Measurements from ENCODE around the gene TMEM181.
"Not testable (repeated sequence)": the region's sequence is repeated elsewhere in the genome, so short reads cannot be mapped to it uniquely, and the experiment has no call there.

TMEM181 gene, protein sequence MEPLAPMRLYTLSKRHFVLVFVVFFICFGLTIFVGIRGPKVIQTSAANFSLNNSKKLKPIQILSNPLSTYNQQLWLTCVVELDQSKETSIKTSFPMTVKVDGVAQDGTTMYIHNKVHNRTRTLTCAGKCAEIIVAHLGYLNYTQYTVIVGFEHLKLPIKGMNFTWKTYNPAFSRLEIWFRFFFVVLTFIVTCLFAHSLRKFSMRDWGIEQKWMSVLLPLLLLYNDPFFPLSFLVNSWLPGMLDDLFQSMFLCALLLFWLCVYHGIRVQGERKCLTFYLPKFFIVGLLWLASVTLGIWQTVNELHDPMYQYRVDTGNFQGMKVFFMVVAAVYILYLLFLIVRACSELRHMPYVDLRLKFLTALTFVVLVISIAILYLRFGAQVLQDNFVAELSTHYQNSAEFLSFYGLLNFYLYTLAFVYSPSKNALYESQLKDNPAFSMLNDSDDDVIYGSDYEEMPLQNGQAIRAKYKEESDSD

DNA sequence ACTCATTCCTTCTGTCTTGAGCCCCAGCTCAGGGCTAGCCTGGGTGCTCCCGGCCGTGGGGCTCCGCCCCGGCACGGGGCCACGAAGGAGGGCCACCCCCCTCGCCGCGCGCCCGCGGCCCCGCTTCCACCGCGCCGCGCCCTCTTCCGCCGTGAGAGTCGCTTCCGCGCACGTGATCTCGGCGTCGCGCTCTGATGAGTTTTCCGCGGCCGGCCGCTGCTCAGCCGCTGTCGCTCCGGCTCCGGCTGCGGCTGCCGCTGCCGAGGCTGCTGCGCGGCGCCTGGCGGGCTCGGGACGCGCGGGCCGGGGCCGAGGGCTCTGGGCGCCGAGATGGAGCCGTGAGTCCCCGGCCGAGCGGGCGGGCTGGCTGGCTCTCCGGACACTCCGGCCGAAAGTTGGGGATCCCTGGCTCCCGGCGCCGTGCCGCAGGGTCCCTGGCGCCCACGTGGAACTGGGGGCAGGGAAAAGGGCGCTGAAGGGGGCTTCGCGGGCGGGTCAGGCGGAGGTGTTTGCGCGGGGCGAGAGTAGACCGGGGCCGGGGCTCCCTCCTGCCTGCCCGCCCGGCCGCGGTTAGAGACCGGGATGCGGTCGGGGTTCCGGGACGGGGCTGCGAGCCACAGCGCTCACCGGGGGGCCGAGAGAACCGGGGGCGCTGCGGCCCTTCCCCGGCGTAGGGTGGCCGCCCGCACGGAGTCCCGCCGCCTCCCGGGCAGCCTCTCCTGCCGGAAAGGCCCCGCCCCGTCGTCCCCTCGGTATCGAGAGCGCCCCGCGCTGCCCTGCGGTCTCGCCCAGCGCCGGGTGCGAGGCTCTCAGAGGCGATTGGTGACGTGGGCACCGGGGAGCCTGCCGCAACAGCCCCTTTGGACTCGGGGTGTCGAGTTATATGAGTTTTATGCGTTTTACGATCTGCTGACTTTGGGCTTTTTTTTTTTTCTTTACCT lies at the start of gene TMEM181:
TSS of gene TMEM181 (plus strand) at position 197 of the 941 bp plus-strand sequence. CDS start at position 331, 134 bp downstream.
- FAIRE-seq, result peak; percentile 48
- DNase-seq (ENCODE audit: low spot score), result peak; percentile 93

DNA sequence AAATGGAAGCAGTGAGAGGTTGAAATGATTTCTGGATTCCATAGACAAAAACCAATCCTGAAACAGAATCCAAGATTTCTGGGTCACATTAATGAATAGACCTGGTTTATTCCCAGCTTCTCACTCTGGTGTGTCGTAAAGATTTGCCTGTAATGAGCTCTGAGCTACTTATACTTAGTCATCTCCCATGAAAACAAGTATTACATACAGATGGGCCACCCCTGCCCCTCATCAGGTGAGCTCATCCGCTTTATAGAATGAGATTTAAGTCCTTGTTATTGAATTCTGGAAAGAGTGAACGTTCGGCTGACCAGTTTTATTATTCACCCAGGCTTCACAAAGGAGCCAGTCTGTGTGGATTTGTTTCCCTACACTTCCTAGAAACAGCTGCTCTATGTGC lies 47.1 kb upstream of the TMEM181 start:
- no peak for DNase-seq (ENCODE audit: low spot score)
- FAIRE-seq, result no peak

DNA sequence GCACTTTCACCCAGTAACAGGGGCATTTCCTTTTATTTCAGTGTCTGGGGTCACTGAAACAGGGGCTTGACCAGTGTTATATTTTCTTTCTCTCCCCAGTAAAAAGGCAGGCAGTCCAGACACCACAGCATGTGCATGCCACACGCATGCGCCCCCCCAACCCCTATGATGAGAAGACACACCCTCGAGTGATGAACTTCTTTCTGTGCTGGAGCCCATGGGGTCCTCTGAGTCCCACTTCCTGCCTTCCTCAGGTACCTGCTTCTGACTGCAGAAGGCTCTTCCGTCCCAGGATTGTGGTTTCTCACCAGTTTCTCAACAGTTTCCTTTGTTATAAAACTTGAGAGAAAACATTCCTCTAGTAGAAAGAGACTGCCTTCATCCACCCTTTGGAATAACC lies 45.7 kb upstream of the TMEM181 start:
- DNase-seq (ENCODE audit: low spot score) (no peak), FAIRE-seq (no peak)

DNA sequence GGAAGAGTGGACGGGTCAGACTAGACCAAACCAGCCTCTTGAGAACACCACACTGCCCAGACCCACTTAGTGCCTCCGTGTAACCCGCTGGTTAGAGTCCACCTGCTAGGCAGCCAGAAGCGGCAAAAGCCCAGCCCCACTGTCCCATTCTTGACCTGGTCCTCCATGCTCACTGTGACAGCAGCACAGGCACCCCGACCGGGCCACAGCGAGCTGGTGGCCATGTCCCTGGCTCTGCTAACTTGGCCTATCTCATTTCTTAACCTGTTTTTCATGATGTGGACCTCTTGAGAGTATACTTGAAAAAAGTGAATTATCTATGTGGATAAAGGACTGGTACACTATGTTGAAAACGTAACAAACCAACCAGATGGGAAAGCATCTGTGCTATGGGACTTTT lies 44.9 kb upstream of the TMEM181 start:
- FAIRE-seq (no peak), DNase-seq (ENCODE audit: low spot score) (no peak)

DNA sequence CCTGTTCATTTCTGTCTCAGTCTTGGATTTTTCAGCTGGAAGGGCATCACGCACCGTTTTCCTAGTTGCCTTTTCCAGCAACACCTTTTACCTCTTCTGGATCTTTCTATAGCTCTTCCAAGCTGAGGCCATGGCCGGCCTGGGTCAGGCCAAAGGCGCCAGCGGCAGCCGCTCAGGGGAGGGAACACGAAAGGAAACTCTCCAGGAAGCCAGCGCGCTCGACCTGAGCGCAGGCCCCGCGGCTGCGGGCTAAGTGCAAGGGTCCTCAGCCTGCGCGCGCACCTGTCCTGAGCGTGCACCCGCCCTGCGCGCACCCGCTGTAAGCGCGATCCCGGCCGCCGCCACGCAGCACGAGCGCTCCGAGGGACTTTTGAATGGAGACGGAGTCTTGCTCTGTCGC lies 43.8 kb upstream of the TMEM181 start:
- no peak for FAIRE-seq
- no peak for DNase-seq (ENCODE audit: low spot score)

DNA sequence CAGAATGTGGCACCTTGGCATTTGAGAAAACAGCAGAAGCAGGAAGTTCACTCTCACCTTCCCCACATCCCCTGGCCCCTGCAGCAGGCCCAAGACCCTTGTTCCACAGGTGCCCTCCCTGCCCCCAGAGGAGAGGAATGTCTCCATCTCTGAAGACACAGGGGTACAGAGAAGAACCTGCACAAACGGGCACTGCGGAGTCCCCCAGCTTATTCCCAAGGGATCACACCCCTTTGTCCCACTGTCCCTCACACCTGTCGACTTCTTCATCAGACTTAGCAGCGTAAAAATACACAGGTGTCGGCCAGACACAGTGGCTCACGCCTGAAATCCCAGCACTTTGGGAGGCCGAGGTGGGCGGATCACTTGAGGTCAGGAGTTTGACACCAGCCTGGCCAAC lies 42.9 kb upstream of the TMEM181 start:
- FAIRE-seq, result no peak
- no peak for DNase-seq (ENCODE audit: low spot score)

DNA sequence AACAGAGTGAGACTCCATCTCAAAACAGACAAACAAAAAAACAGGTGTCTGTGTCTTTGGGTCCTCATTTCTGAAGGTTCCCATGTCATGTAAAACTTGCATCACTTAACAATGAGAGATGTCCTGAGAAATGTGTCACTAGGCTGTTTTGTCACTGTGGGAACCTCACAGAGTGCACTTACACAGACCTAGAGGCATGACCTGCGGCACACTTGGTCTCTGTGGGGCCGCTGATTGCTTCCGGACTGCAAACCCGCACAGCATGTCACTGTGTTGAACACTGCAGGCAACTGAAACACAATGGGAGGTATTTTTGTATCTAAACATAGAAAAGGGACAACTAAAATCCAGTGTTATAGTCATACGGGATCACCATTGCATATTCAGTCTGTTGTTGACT lies 42.3 kb upstream of the TMEM181 start:
- no peak for FAIRE-seq
- no peak for DNase-seq (ENCODE audit: low spot score)

DNA sequence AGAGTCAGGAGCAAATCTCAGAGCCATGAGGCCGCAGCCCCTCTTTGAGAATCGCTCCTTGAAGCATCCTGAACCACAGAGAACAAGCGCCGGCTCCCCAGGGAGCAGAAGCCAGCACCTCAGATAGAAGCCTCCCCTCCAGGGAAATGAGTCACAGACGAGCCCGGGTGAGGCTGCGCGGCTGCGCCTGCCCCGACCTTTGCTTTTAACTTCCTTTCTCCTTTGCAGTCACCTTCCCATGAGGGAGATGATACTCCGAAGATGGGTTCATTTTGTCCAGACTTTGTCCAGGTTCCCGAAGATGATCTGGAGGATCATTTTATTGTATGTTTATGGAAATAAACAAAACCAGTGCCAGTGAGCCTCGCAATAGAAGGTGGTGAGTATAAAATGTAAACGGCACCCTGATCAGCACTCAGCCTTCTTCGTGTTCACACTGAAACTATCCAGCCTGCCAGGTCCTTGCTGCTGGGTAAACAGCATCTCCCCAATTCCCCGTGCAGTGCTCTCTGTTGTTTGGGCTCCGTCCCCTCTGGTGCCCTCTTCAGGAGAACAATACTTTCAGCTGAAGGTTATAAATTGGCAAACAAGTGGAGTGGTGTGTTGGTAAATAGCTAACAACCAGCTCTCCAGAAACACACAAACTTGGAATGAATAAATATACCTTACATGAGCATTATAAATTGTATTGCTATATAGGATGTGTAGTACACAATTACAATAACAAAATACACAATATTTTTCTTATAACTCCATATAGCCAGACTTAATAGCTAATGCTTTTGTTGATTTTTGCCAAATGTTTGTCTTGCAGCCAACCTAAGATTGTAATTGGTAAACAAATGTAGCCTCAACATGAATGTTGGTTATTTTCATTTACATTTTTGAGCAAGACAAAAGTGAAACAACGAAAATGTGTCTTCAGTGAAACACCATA lies 41.4 kb upstream of the TMEM181 start:
- DNase-seq (ENCODE audit: low spot score) (peak; percentile 82), FAIRE-seq (no peak)

DNA sequence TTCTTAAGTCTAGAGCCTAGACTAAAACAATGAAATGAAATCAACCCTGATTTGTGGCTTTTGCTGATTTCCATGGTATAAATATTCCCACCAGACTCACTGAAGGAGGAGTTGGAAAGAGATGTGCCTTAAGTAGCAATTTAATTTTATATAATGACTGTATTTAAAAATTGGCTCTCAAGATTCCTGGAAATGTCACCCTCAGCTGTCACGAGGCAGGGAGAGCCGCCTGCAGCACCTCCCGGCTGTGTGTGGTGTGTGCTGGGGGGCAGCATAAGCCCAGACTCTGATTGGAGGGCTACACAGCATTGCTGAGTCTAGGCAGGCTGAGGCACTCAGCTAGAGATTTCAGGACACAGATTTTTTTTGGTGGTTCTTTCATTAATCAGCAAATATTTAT lies 40.6 kb upstream of the TMEM181 start:
- FAIRE-seq, result no peak

DNA sequence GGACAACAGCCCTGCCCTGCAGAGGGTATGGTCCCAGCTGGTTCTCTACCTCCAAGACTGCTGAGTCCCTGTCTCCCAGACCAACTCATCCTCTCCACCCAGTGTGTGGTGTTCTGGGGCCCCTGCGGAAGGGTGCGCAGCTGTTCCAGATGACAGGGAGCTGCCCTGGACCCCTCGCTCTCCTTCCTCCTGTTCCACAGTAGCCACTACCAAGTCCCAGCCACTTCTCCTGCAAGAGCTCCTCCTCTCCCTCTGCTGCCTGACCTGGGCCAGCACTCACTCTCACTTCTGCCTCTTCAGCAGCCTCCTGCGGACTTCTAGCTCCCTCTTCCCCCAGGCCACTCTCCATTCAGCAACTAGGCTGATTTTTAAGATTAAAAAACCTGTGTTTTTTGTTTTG lies 40.1 kb upstream of the TMEM181 start:
- no peak for FAIRE-seq
- no peak for DNase-seq (ENCODE audit: low spot score)

More for the DNA sequence above, 40.6 kb upstream of the TMEM181 start:
- DNase-seq (ENCODE audit: low spot score), result no peak

DNA sequence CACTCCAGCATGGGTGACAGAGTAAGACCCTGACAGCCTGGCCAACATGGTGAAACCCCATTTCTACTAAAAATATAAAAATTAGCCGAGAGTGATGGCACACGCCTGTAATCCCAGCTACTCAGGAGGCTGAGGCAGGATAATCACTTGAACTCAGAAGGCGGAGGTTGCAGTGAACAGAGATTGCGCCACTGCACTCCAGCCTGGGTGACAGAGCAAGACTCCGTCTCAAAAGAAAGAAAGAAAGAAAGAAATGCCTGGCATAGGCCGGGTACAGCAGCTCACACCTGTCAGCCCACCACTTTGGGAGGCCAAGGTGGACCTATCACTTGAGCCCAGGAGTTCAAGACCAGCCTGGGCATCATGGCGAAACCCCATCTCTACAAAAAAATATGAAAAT lies 38.9 kb upstream of the TMEM181 start:
- not testable (repeated sequence) for DNase-seq (ENCODE audit: low spot score); FAIRE-seq

DNA sequence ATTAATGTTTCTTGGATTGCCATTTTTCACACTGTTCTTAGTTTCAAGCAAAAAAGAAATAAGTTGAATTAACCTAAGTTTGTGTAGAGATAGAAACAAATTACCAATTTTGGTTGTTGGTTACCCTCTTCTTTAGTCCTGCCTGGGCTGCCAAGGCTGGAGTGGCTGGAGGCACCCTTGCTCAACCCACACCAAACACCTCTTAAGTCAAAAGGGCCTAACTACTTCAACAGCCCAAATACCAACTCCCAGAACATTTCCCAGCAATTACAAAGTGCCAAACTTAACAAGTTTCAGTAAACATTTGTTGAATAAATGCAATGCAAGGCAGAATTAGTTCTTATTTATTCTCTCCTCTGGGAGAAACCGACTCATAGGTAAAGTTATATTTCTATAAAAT lies 38.1 kb upstream of the TMEM181 start:
- DNase-seq (ENCODE audit: low spot score), result no peak
- no peak for FAIRE-seq

DNA sequence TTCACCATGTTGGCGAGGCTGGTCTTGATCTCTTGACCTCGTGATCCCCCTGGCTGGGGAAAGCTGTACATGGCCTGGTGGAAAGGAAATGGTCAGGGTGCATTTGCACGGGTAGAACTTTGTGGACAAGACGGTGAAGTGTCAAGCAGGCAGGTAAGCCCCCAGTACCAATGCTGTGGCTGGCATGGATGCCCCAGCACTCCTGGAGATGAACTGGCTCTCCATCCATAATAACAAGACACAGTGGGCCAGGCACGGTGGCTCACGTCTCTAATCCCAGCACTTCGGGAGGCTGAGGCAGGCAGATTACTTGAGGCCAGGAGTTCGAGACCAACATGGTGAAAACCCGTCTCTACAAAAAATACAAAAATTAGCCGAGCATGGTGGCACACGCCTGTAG lies 37.3 kb upstream of the TMEM181 start:
- no peak for FAIRE-seq
- no peak for DNase-seq (ENCODE audit: low spot score)

DNA sequence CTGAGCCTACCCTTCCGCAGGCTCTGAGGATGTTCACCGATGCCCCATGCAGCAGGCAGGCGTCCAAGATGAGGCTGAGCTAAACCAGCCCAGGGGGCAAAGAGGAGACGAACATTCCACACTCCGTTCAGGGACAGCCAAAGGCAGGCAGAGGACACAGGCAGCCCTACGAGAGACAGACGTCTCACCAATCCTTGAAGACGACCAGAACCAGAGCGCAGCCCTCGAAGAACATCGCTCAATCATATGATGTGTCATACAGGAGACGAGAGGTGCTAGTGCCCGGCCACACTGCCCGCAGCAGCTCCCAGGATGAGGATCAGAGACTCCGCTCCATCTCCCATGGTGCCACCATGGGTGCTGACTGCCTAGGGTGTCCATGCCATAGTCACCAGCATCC lies 35.6 kb upstream of the TMEM181 start:
- no peak for FAIRE-seq
- DNase-seq (ENCODE audit: low spot score), result no peak

DNA sequence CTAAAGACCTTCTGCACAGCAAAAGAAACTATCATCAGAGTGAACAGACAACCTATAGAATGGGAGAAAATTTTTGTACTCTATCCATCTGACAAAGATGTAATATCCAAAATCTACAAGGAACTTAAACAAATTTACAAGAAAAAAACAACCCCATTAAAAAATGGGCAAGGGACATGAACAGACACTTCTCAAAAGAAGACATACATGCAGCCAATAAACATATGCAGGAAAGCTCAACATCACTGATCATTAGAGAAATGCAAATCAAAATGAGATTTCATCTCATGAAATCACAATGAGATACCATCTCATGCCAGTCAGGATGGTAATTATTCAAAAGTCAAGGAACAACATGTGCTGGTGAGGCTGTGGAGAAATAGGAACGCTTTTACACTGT lies 32.0 kb upstream of the TMEM181 start:
- FAIRE-seq; DNase-seq (ENCODE audit: low spot score): not testable (repeated sequence)

DNA sequence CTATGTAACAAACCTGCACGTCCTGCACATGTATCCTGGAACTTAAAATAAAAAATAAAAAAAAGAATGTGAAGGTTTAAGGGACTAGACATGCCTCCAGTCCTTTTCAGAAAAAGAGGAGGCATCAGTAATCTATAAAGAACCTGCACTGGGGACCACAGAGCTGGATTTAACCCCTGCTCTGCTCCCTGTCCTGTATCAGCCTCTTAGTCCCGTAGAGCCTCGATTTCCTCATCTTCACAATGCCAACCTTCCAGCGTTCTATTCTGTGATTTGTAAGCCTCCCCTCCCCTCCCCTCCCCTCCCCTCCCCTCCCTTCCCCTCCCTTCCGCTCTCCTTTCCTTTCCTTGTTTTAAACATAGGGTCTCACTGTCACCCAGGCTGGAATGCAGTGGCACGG lies 31.1 kb upstream of the TMEM181 start:
- DNase-seq (ENCODE audit: low spot score) (no peak), FAIRE-seq (no peak)

DNA sequence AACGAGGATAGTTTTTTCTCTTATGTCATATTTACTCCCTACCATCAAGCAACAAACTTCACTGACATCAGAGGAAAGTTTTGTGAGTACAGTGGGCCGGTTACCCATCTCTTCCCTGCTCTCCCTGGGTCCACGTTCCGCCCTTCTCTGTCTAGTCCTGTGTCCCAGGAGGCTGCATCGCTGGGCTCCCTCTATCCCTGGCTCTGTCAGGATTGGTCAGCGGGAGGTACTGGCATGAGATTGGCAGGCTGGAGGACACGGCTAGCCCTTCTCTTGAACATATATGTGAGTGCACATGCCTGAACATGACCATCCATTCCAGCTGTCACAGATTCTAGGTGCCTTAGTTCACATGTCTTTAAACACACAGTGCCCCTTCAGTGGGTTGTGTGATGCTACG lies 30.3 kb upstream of the TMEM181 start:
- DNase-seq (ENCODE audit: low spot score), result no peak
- no peak for FAIRE-seq

DNA sequence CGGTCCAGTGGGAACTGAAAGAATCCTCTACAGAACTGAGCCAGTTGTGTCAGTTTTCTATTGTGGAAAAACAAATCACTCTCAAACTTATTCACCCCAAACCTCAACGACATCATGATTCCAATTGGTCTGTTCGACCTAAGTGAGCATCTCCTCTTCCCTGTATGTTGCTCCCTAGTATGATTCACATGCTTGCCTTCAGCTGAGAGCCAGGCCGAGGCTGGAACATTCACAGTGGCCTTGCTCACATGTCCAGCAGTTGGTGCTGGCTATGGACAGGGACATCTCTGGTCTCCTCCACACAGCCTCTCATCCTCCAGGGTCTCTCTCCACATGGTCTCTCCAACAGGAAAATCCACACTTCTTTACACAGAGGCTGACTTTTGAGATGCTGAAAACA lies 28.3 kb upstream of the TMEM181 start:
- FAIRE-seq, result no peak
- no peak for DNase-seq (ENCODE audit: low spot score)

DNA sequence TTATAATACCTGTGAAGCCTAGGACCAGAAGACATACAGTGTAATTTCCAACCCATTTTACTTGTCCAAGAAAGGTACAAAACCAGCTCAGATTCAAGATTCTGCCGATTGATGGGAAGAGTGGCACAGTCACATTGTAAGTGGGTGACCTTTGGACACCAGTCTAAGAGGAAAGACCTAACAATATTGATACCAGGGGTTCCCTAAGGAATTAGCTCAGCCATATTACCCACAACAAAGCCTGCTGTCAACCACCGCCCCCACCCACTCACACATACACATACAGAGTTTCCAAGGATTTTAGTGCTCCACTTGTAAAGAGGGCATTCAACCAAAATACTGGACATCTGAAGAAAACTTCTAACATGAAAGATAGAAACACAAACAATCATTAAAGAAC lies 27.9 kb upstream of the TMEM181 start:
- no peak for DNase-seq (ENCODE audit: low spot score)
- no peak for FAIRE-seq

DNA sequence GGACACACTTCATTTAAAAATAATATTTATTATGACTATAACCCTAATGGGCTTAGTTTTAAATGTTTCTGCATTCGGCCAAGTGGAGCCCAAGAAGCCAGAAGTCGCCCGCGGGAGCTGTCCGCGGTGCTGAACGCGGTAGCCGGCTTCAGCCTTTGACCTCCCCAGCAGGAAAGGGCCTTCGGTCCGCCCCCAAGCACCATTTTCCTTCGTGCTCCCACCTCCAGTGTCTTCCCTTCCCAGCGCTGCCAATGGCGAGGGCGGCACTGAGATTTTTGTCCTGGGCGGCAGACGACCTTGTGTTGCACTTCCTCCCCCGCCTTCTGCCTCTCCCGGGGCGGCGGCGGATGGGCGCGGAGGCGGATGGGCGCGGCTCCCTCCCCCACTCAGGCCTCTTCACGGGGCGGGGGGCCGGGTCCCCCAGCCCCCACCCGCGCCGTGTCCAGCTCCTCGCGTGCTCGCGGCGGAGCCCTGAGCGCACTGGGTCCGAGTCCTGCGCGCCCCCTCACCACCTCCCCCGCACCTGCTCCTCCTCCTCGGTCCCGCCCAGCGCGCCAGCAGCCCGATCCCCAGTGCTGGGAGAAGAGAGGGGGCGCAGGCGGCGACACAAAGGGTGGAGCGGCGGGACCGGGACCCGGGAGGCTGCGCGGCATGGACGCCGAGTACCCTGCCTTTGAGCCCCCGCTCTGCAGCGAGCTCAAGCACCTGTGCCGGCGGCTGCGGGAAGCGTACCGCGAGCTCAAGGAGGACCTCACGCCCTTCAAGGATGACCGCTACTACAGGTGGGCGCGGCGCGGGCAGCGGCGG lies 23.6 kb upstream of the TMEM181 start:
- peak; percentile 89 for DNase-seq (ENCODE audit: low spot score)

More for the DNA sequence above, 23.6 kb upstream of the TMEM181 start:
- no peak for FAIRE-seq
